ENCODE results near the gene ZDHHC11B. TPM values are rescaled to one million over a fixed set of nuclear protein-coding genes. Genes with fewer than 3 reads are reported as not detected.

Gene ZDHHC11B
- total and polyA plus RNA-seq, 2 experiments from 2014 or later, result not detected

DNA sequence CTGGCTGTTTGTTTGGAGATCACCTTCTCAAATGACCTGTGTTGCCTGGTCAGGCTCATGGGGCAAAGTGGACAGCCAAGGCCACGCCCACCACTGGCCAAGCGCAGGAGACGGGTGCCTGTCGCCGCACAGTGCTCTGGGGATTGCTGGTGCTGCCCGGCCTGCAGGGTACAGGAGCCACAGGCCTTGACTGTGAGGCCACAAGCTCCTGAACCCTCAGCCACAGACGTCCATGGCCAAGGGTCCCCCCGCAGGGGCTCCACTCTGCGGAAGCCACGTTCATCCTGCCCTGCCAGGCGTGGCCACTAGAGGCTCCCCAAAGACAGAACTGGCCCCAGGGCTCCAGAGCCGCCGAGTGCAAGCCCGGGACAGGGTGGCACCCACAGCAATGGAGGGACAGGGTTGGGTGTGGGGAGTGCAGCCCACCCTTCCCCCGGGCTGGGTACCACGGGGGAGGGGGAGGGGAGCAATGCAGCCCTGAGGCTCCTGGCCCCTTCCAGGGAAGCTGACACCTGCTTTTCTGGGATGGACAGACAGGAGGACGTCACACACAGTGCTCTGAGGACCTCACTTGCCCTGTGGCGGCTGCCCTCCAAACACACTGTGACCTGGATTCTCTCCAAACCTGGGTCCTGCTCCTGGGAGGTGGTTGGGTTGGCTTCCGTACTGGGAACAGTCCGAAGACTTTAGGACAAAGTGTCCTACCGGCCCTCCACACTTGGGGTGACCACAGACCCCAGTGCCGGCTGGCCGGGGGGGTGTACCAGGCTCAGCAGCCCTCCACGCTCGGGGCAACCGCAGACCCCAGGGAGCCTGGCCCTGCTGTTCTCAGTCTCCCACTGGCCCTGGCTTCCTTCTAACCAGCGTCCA, 112.8 kb downstream of the ZDHHC11B start:
- Histone ChIP-seq H3K9ac (peak overlapping the region; percentile 64), H3K79me2 (ENCODE audit: insufficient read depth) (no peaks in the 10 kb centered on the region), H3K4me3 (no peak overlapping the region), H2AFZ (0 out of 2 replicates have a peak overlapping the region, but pooled peaks have one; percentile 18), H3K27ac (no peak overlapping the region), H4K20me1 (ENCODE audit: insufficient read depth) (no peaks in the 10 kb centered on the region), H3K36me3 (ENCODE audit: low read depth) (no peaks in the 10 kb centered on the region), H3K9me2 (ENCODE audit: insufficient read depth) (no peaks in the 10 kb centered on the region), H3K4me2 (ENCODE audit: unreplicated experiment) (no peak overlapping the region), H3K4me1 (ENCODE audit: insufficient read depth) (no peaks in the 10 kb centered on the region), H3K9me3 (ENCODE audit: low read depth) (no peaks in the 10 kb centered on the region), H3K27me3 (replicated peaks; ENCODE audit: insufficient read depth) (peaks cover 24% of the 10 kb centered on the region), H3F3A (ENCODE audit: insufficient read depth) (no peaks in the 10 kb centered on the region)
- peak; percentile 78 for DNase-seq
- WGBS, 2 experiments (ENCODE audit: low coverage in 1 of 2, low lambda C conversion rate in 2 of 2, missing lambda C conversion rate in 2 of 2), result 29 to 33% methylated on average over 23 to 24 of the region's 27 CpGs
- TF ChIP-seq EZH2phosphoT487 (IDR thresholded peaks at IDR 0.05; ENCODE audit: insufficient read depth, low read depth) (no peak), EZH2 (IDR thresholded peaks at IDR 0.05; ENCODE audit: insufficient read depth, poor library complexity, severe bottlenecking) (no peak)
- in situ Hi-C loops (cut with MboI), result loop anchor here (25.0 kb wide), 1 partner anchor 491 kb away; no protein-coding TSS in a partner anchor

DNA sequence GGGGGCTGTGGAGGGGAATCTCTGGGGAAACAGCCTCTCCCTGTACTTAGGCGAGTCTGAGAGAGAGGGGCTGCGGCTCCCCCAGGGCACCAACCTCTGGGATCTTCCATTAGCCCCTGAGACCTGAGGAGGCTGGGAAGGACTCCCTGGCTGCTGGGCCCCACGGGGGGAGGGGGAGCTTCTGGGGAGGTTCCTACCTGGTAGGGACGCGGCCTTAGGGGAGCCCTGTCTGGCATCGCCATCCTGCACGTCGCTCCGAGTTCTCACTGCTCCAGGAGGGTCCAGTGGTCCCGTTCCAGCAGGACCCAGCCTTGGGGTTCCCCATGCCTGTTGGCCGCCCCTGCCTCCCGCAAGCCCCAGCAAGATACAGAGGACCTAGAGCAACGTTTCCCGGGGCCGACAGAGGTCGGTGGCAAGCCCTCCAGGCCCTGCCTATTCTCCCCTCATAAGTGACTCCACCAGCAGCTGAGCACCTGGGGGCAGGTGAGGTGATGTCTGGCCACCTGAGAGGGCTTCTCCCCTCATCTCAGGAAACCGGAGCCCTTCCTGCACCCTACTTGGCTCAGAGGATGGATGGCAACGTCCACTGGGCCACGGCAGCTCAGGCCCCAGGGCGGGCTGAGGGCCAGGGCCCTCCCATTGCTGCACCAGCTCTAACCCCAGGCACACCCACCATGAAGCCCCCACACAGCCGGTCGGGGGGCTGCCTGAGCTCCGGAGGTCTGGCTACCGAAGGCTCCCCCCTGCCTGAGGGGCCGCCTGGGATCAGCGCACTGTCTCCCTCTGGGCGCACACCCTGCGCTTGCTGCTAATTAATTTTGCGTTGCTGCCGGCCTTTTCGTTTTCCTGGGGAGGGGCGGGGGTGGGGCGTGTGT, 113.9 kb downstream of the ZDHHC11B start:
- no peak overlapping the region for H3K4me3 ChIP-seq
- WGBS, 2 experiments (ENCODE audit: low coverage in 1 of 2, low lambda C conversion rate in 2 of 2, missing lambda C conversion rate in 2 of 2), result 58 to 62% methylated on average over 31 of the region's 33 CpGs
- H3K4me2 ChIP-seq (ENCODE audit: unreplicated experiment), result no peak overlapping the region
- no peak overlapping the region for H3K9ac ChIP-seq
- no peaks in the 10 kb centered on the region for H3K9me2 ChIP-seq (ENCODE audit: insufficient read depth)
- H3K27me3 ChIP-seq (replicated peaks; ENCODE audit: insufficient read depth), result peaks cover 24% of the 10 kb centered on the region
- no peaks in the 10 kb centered on the region for H4K20me1 ChIP-seq (ENCODE audit: insufficient read depth)
- no peak for DNase-seq
- no peaks in the 10 kb centered on the region for H3K4me1 ChIP-seq (ENCODE audit: insufficient read depth)
- in situ Hi-C loops (cut with MboI), result loop anchor here (25.0 kb wide), 1 partner anchor 492 kb away; no protein-coding TSS in a partner anchor
- no peak overlapping the region for H3K27ac ChIP-seq
- H3F3A ChIP-seq (ENCODE audit: insufficient read depth), result no peaks in the 10 kb centered on the region
- TF ChIP-seq EZH2phosphoT487 (IDR thresholded peaks at IDR 0.05; ENCODE audit: insufficient read depth, low read depth), result no peak
- no peak for TF ChIP-seq EZH2 (IDR thresholded peaks at IDR 0.05; ENCODE audit: insufficient read depth, poor library complexity, severe bottlenecking)
- H2AFZ ChIP-seq, result no peak overlapping the region
- no peaks in the 10 kb centered on the region for H3K36me3 ChIP-seq (ENCODE audit: low read depth)
- H3K79me2 ChIP-seq (ENCODE audit: insufficient read depth), result no peaks in the 10 kb centered on the region
- H3K9me3 ChIP-seq (ENCODE audit: low read depth), result no peaks in the 10 kb centered on the region

DNA sequence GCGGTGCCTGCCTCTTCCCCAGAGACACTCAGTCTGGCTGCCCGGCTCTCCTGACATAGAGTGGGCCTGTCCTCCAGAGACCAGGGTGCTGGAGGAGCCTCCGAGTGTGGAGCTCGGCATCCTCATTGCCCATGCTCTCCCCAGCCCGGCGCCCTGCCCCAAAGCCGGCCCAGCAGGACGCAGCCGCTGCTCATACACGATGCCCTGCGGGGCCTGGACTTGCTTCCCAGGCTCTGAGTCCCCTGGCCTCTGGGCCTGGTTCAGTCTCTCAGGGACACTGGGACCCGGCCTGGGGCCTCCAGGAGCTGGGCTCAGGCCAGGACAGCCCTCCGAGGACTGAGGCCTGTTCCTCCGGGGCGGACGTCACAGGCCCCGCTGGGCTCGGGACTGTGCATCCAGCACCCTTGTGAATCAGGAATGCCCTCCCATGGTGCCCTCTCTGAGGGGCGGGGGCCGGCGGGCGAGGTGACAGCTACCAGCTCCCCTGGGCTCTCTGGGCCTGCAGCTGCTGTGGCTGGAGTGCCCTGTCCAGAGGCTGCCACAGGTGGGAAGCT, 114.6 kb downstream of the ZDHHC11B start:
- Histone ChIP-seq H3K4me2 (ENCODE audit: unreplicated experiment) (no peak overlapping the region), H3K36me3 (ENCODE audit: low read depth) (no peaks in the 10 kb centered on the region), H4K20me1 (ENCODE audit: insufficient read depth) (no peaks in the 10 kb centered on the region), H3K9ac (no peak overlapping the region), H3K27ac (no peak overlapping the region), H3F3A (ENCODE audit: insufficient read depth) (no peaks in the 10 kb centered on the region), H3K9me3 (ENCODE audit: low read depth) (no peaks in the 10 kb centered on the region), H3K79me2 (ENCODE audit: insufficient read depth) (no peaks in the 10 kb centered on the region), H3K27me3 (replicated peaks; ENCODE audit: insufficient read depth) (peaks cover 24% of the 10 kb centered on the region), H3K4me1 (ENCODE audit: insufficient read depth) (no peaks in the 10 kb centered on the region), H3K9me2 (ENCODE audit: insufficient read depth) (no peaks in the 10 kb centered on the region), H2AFZ (no peak overlapping the region), H3K4me3 (no peak overlapping the region)
- DNase-seq, result no peak
- no peak for TF ChIP-seq EZH2 (IDR thresholded peaks at IDR 0.05; ENCODE audit: insufficient read depth, poor library complexity, severe bottlenecking)
- no peak for TF ChIP-seq EZH2phosphoT487 (IDR thresholded peaks at IDR 0.05; ENCODE audit: insufficient read depth, low read depth)
- WGBS, 2 experiments (ENCODE audit: low coverage in 1 of 2, low lambda C conversion rate in 2 of 2, missing lambda C conversion rate in 2 of 2), result 89 to 91% methylated on average over 20 to 22 of the region's 22 CpGs
- in situ Hi-C loops (cut with MboI), result loop anchor here (10.0 to 25.0 kb wide), 2 partner anchors 235 to 492 kb away; no protein-coding TSS in a partner anchor
